Raji (cell line): ENCODE results near the gene PRSS27.

Source experiments
- POLR2A ChIP-seq: IDR thresholded peaks from 2 replicates; pipeline ENCODE4 v1.6.1; 2011; ENCODE audit warnings: low read depth, low read length, control low read depth; ENCODE audit not compliant: insufficient read depth

Gene PRSS27

GRCh38 chr16:2753733-2754020 lies 33.7 kb upstream of the PRSS27 start:
- TF ChIP-seq POLR2A: no peak

- TF ChIP-seq POLR2A: no peak
These were observed 33.1 kb upstream of the PRSS27 start for GRCh38 chr16:2752850-2753732.

GRCh38 chr16:2752035-2752849 lies 32.2 kb upstream of the PRSS27 start, which contains the start of gene SRRM2:
Gene SRRM2, plus strand, starts transcription at chr16:2752638. Its CDS starts 3,727 bp downstream, at chr16:2756365.
- TF ChIP-seq POLR2A: peak; percentile 73

- TF ChIP-seq POLR2A: no peak; the same call in none of the 2 replicates
These were observed 31.6 kb upstream of the PRSS27 start for GRCh38 chr16:2751577-2752034.

GRCh38 chr16:2749936-2750335 lies 29.9 kb upstream of the PRSS27 start:
- no peak for TF ChIP-seq POLR2A

DNA sequence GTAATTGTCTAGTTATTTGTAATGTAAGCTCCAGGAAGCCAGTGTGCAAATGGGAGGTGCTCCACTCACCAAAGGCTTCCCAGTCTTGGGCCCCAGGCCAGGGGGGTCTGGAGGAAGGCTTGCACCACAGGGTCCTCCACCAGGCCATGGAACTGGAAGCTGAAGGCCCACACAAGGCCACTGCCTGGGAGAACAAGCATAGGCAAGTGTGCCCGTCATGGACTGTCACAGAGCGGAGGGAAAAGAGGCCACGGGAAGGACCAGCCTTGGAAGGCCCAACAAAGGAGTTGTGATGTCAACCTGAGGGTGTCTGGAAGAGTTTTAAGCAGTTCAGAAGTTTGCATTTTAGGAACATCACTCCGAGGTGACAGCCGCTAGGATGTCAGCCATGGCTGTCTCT lies 29.5 kb upstream of the PRSS27 start:
- no peak for TF ChIP-seq POLR2A

GRCh38 chr16:2748757-2749455 lies 28.9 kb upstream of the PRSS27 start:
- no peak for TF ChIP-seq POLR2A

- no peak for TF ChIP-seq POLR2A
These were observed 25.9 kb upstream of the PRSS27 start for GRCh38 chr16:2745961-2746360.

DNA sequence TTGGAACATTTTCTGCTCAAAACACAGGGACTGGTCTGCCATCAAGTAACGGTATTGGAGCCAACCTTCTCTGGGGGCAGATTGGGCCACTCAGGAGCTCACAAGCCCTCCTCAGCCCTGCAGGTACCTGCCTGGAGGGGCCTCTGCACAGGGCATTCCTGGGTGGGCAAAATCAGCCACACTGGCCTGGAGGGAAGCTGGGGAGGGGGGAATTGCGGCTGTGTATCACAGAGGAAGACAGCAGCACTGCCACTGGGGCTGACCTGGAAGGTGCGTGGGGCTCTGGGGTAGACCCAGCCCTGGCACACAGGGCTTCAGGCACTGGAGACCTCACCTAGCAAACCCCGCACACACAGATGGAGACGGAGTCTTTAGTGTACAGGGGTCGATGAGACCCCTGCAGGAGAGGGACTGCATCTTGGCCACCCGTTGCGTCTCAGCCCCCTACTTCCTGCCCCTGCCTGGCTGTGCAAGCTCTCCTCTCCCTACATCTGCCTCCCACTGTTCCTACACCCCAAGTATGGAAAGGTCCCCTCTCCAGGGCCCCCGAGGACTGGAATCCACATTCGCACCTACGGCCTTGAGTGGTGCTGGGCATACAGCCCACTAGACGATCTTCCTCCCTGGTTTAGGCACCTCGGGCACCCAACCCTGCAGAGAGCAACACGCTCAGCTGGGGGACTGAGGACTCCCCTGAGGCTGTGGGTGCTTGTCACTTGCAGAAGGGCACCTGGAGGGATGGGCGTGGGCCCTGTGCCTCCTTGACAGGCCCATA lies 25.3 kb upstream of the PRSS27 start:
- no peak for TF ChIP-seq POLR2A

DNA sequence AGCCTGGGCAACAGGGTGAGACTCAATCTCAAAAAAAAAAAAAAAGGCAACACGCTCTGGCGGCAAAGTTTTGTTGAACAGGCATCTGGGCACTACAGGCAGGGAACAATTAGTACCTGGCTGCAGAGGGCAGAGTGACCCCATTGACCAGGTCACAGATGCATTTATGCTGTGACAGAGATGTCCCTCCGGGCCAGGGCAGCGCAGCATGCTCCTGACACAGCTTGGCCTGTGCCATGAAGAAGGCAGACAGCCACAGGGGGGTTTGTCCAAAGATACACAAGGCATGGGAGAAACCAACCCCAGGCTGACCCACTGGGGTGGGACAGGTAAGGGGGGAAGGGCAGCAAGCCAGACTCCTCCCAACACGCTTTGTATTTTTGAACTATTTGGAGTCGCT lies 24.7 kb upstream of the PRSS27 start:
- TF ChIP-seq POLR2A: no peak

- TF ChIP-seq POLR2A: no peak
These were observed 23.2 kb upstream of the PRSS27 start for GRCh38 chr16:2743007-2743810.

GRCh38 chr16:2742323-2743006 lies 22.4 kb upstream of the PRSS27 start:
- TF ChIP-seq POLR2A: no peak

- TF ChIP-seq POLR2A: no peak
These were observed 21.1 kb upstream of the PRSS27 start for GRCh38 chr16:2741168-2741567.
